Measurements from ENCODE around the gene CRELD2. TPM values are rescaled to one million over a fixed set of nuclear protein-coding genes. Genes with fewer than 3 reads are reported as not detected.

CRELD2 gene
- total RNA-seq, 4 donors from 2014 or later, result 8.9 to 15.0 (median 13.0) TPM

DNA sequence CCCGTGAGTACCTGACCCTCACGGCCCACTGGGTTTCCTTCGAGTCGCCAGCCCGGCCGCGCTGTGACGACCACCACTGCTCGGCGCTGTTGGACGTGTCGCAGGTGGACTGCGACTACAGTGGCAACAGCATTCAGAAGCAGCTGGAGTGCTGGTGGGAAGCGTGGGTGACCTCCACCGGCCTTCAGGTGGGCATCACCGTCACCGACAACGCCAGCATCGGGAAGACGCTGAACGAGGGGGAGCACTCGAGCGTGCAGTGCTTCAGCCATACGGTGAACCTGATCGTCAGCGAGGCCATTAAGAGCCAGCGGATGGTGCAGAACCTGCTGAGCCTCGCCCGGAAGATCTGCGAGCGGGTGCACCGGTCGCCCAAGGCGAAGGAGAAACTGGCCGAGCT, 32.6 kb upstream of the CRELD2 start:
- H3K4me1 ChIP-seq, result no peaks in the 10 kb centered on the region
- H3K4me3 ChIP-seq, result no peak overlapping the region
- no peak for ATAC-seq
- DNase-seq, result no peak
- no peaks in the 10 kb centered on the region for H3K27me3 ChIP-seq
- H3K36me3 ChIP-seq, result peaks cover 0 to 27% of the 10 kb centered on the region in 2 donors
- H3K9me3 ChIP-seq, result no peaks in the 10 kb centered on the region
- in situ Hi-C loops (cut with MboI; ENCODE audit: low sequenced_read_pairs in 4 of 4) (loop anchor here in 1 of 4 donors (25.0 kb wide), 1 partner anchor 99 kb away; no protein-coding TSS in a partner anchor), intact Hi-C loops (cut with DNase I; ENCODE audit: low total_unique reads) (no loop called here)
- TF ChIP-seq POLR2A (IDR thresholded peaks at IDR 0.05), result no peak
- TF ChIP-seq, protein P1, sequence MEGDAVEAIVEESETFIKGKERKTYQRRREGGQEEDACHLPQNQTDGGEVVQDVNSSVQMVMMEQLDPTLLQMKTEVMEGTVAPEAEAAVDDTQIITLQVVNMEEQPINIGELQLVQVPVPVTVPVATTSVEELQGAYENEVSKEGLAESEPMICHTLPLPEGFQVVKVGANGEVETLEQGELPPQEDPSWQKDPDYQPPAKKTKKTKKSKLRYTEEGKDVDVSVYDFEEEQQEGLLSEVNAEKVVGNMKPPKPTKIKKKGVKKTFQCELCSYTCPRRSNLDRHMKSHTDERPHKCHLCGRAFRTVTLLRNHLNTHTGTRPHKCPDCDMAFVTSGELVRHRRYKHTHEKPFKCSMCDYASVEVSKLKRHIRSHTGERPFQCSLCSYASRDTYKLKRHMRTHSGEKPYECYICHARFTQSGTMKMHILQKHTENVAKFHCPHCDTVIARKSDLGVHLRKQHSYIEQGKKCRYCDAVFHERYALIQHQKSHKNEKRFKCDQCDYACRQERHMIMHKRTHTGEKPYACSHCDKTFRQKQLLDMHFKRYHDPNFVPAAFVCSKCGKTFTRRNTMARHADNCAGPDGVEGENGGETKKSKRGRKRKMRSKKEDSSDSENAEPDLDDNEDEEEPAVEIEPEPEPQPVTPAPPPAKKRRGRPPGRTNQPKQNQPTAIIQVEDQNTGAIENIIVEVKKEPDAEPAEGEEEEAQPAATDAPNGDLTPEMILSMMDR (IDR thresholded peaks at IDR 0.05 in 4 of 5, conservative IDR thresholded peaks at IDR 0.05 in 1 of 5), result no peak
- no peak overlapping the region for H3K27ac ChIP-seq

DNA sequence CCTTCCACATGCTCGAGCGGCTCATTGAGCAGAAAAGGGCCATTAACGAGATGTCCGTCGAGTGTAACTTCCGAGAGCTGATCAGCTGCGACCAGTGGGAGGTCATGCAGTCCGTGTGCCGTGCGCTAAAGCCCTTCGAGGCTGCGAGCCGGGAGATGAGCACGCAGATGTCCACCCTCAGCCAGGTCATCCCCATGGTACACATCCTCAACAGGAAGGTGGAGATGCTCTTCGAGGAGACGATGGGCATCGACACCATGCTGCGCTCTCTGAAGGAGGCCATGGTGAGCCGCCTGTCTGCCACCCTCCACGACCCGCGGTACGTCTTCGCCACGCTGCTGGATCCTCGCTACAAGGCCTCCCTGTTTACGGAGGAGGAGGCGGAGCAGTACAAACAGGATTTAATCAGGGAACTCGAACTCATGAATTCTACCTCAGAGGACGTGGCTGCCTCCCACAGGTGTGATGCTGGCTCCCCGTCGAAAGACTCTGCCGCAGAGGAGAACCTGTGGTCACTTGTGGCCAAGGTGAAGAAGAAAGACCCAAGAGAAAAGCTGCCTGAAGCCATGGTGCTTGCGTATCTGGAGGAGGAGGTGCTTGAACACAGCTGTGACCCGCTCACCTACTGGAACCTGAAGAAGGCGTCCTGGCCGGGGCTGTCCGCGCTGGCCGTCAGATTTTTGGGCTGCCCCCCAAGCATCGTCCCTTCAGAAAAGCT, 31.9 kb upstream of the CRELD2 start:
- ATAC-seq (no peak), DNase-seq (no peak)
- Histone ChIP-seq H3K4me3 (no peak overlapping the region), H3K36me3 (peaks cover 0 to 27% of the 10 kb centered on the region in 2 donors), H3K9me3 (no peaks in the 10 kb centered on the region), H3K27ac (no peak overlapping the region), H3K4me1 (peaks cover 0 to under 1% of the 10 kb centered on the region in 2 donors), H3K27me3 (no peaks in the 10 kb centered on the region)
- in situ Hi-C loops (cut with MboI; ENCODE audit: low sequenced_read_pairs in 4 of 4), result loop anchor here in 1 of 4 donors (25.0 kb wide), 1 partner anchor 99 kb away; no protein-coding TSS in a partner anchor
- no peak for TF ChIP-seq POLR2A (IDR thresholded peaks at IDR 0.05)
- TF ChIP-seq, protein P1 (IDR thresholded peaks at IDR 0.05 in 4 of 5, conservative IDR thresholded peaks at IDR 0.05 in 1 of 5), result no peak
- intact Hi-C loops (cut with DNase I; ENCODE audit: low total_unique reads), result no loop called here

DNA sequence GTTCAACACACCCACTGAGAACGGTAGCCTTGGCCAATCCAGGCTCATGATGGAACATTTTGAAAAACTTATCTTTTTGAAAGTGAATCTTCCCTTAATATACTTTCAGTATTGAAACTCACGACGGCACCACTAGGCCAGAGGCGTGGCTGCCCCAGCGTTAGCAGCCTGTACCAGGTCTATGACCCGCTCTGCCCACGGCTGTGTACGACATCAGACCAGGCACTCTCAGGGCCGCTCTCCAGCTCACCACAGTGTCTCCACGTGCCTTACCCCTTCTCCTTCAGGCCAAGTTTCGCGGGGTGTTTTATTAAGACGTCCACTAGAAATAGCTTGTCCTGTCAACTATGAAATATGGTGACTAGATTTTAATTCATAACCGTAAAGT, 31.4 kb upstream of the CRELD2 start:
- ATAC-seq, result no peak
- Histone ChIP-seq H3K27me3 (no peaks in the 10 kb centered on the region), H3K27ac (no peak overlapping the region), H3K36me3 (peaks cover 0 to 27% of the 10 kb centered on the region in 2 donors), H3K4me1 (peaks cover 3 to 4% of the 10 kb centered on the region in 2 donors), H3K4me3 (no peak overlapping the region), H3K9me3 (no peaks in the 10 kb centered on the region)
- DNase-seq, result no peak
- in situ Hi-C loops (cut with MboI; ENCODE audit: low sequenced_read_pairs in 4 of 4), result loop anchor here in 1 of 4 donors (25.0 kb wide), 1 partner anchor 100 kb away; no protein-coding TSS in a partner anchor
- TF ChIP-seq, protein P1 (IDR thresholded peaks at IDR 0.05 in 4 of 5, conservative IDR thresholded peaks at IDR 0.05 in 1 of 5), result no peak
- no peak for TF ChIP-seq POLR2A (IDR thresholded peaks at IDR 0.05)
- intact Hi-C loops (cut with DNase I; ENCODE audit: low total_unique reads), result no loop called here

DNA sequence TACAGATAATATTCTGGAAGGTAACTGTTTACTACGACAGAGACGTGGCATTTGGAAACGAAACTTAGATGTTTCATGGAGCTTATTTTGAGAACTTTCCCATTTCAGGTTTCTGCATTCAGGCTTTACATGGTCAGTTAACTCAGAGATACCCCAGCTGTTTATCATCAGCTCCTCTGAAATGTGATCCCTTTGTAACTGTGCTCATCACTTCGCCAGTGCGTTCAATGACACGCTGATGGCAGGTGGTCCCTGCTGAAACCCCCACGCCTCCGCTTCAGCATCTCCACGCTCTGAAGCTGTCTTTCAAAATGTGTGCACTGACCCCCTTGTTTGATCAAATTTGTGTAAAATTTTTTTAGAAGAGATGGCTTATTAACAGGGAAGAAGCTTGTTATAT, 30.7 kb upstream of the CRELD2 start:
- H3K4me3 ChIP-seq, result no peak overlapping the region
- TF ChIP-seq POLR2A (IDR thresholded peaks at IDR 0.05), result no peak
- TF ChIP-seq, protein P1 (IDR thresholded peaks at IDR 0.05 in 4 of 5, conservative IDR thresholded peaks at IDR 0.05 in 1 of 5), result no peak
- no peaks in the 10 kb centered on the region for H3K27me3 ChIP-seq
- intact Hi-C loops (cut with DNase I; ENCODE audit: low total_unique reads) (no loop called here), in situ Hi-C loops (cut with MboI; ENCODE audit: low sequenced_read_pairs in 4 of 4) (loop anchor here in 1 of 4 donors (25.0 kb wide), 1 partner anchor 100 kb away; no protein-coding TSS in a partner anchor)
- peaks cover 7% of the 10 kb centered on the region in 2 donors for H3K4me1 ChIP-seq
- no peak overlapping the region for H3K27ac ChIP-seq
- ATAC-seq, result no peak
- H3K36me3 ChIP-seq, result peaks cover 0 to 27% of the 10 kb centered on the region in 2 donors
- H3K9me3 ChIP-seq, result no peaks in the 10 kb centered on the region
- no peak for DNase-seq

All from gastrocnemius medialis (tissue), 4 donors.